T47D (cell line): ENCODE measurements around the gene BAIAP2.

Source experiments
- DNase-seq, 2 experiments: peaks; one replicate each; pipeline versions ENCODE4 v3.0.0 to v3.0.0-alpha.2; 2011 to 2012; ENCODE audit warnings: low read depth in 1 of 2, low spot score in 1 of 2
- JUND ChIP-seq: IDR thresholded peaks from 2 replicates; pipeline ENCODE4 v1.6.1; 2012; ENCODE audit warnings: low read depth
- in situ Hi-C: cut with HindIII; loops from 2 replicates; pipeline ENCODE4 v1.10.0; 2016; ENCODE audit warnings: low sequenced_read_pairs, low pct_unique_long_range_greater_than_20kb

Gene BAIAP2

GRCh38 chr17:81165246-81166032 lies 130.5 kb downstream of the BAIAP2 start, which contains the start of gene PVALEF:
TSS of gene PVALEF (plus strand) at chr17:81165507. CDS start at chr17:81181227, 15,720 bp downstream.
- in situ Hi-C loops = no loop called here
- no peak for TF ChIP-seq JUND
- DNase-seq = peak in 1 of 2 experiments; percentile 57

- peak in 1 of 2 experiments; percentile 63 for DNase-seq
- no peak for TF ChIP-seq JUND
- in situ Hi-C loops = no loop called here
These were observed 131.1 kb downstream of the BAIAP2 start, which contains the start of gene AATK for GRCh38 chr17:81166033-81166492. TSS of gene AATK (minus strand) at chr17:81166221. CDS start at chr17:81165992, 229 bp downstream.
